PFSK-1 (cell line): ENCODE results near the gene MAF.

Experiments
- FOXP2 ChIP-seq: optimal IDR thresholded peaks from 2 replicates; pipeline ENCODE3; 2011; ENCODE audit warnings: borderline replicate concordance, control low read depth, inconsistent platforms; ENCODE audit not compliant: insufficient read depth; ENCODE audit errors: extremely low read length, extremely low read depth
- POLR2AphosphoS5 ChIP-seq: IDR thresholded peaks from 2 replicates; pipeline ENCODE4 v1.6.1; 2012; ENCODE audit warnings: low read depth, mild to moderate bottlenecking, control low read depth, low read length, moderate library complexity
- REST ChIP-seq, 2 experiments: IDR thresholded peaks; 2 replicates each; pipeline versions ENCODE4 v1.6.1 to v1.8.0; 2011 to 2012; ENCODE audit warnings: low read depth in 2 of 2, low read length in 2 of 2, control low read depth in 1 of 2, inconsistent platforms in 1 of 2, mild to moderate bottlenecking in 1 of 2, moderate library complexity in 1 of 2; ENCODE audit not compliant: insufficient read depth in 1 of 2
- SIN3A ChIP-seq: IDR thresholded peaks from 2 replicates; pipeline ENCODE4 v1.6.1; 2012; ENCODE audit warnings: mild to moderate bottlenecking, low read length, moderate library complexity, borderline replicate concordance; ENCODE audit not compliant: insufficient read depth
- TAF1 ChIP-seq: IDR thresholded peaks from 2 replicates; pipeline ENCODE4 v1.6.1; 2012; ENCODE audit warnings: low read length, control low read depth, borderline replicate concordance; ENCODE audit not compliant: insufficient read depth

GRCh38 chr16:79547085-79547484, 53.5 kb downstream of the MAF start:
- TF ChIP-seq POLR2AphosphoS5 (no peak), SIN3A (no peak), REST (IDR thresholded peaks at IDR 0.05; ENCODE audit: insufficient read depth in 1 of 2, low read depth in 2 of 2, low read length in 2 of 2) (no peak), TAF1 (no peak), FOXP2 (no peak)
